GM10248 (cell line): ENCODE measurements around the gene APEH.
A peak's percentile ranks its signal among the peaks of the same experiment; 100 is the strongest.
"Not testable (repeated sequence)": the region's sequence is repeated elsewhere in the genome, so short reads cannot be mapped to it uniquely, and the experiment has no call there.

Experiments used
- CTCF ChIA-PET: fragments of 300-600 bp; sonication (Branson Sonifier 250); formaldehyde crosslinking; extraction: SDS; loops from one replicate; lab custom pipeline; 2021; ENCODE audit warnings: antibody characterized with exemption; lab: Yijun Ruan, JAX
- POLR2A ChIA-PET: fragments of 350-650 bp; sonication (Branson Sonifier 250); formaldehyde crosslinking; extraction: SDS; loops from one replicate; lab custom pipeline; 2020; ENCODE audit warnings: antibody characterized with exemption; lab: Yijun Ruan, JAX
- DNase-seq: peaks from one replicate; pipeline ENCODE4 v3.0.0; 2012; ENCODE audit errors: extremely low spot score
- TF ChIP-seq, protein P1 (sequence below): IDR thresholded peaks from 2 replicates; pipeline ENCODE4 v1.5.1; 2012; ENCODE audit warnings: mild to moderate bottlenecking, low read depth; ENCODE audit errors: extremely low read depth, missing control alignments, control extremely low read depth

Gene APEH

GRCh38 chr3:49688338-49689045 lies 14.3 kb downstream of the APEH start:
- POLR2A ChIA-PET, DNase-seq: not testable (repeated sequence)
- CTCF ChIA-PET = interaction anchor here (0.9 to 1.3 kb wide), 2 partner anchors 10 to 149 kb away, joined by 3 to 4 read pairs; no protein-coding TSS in a partner anchor

- ChIA-PET POLR2A (no interaction called here), CTCF (interaction anchor here (0.6 to 1.3 kb wide), 3 partner anchors 29 to 448 kb away, joined by 3 to 4 read pairs (median 3); no protein-coding TSS in a partner anchor)
- DNase-seq = peak; percentile 93
- TF ChIP-seq, protein P1, sequence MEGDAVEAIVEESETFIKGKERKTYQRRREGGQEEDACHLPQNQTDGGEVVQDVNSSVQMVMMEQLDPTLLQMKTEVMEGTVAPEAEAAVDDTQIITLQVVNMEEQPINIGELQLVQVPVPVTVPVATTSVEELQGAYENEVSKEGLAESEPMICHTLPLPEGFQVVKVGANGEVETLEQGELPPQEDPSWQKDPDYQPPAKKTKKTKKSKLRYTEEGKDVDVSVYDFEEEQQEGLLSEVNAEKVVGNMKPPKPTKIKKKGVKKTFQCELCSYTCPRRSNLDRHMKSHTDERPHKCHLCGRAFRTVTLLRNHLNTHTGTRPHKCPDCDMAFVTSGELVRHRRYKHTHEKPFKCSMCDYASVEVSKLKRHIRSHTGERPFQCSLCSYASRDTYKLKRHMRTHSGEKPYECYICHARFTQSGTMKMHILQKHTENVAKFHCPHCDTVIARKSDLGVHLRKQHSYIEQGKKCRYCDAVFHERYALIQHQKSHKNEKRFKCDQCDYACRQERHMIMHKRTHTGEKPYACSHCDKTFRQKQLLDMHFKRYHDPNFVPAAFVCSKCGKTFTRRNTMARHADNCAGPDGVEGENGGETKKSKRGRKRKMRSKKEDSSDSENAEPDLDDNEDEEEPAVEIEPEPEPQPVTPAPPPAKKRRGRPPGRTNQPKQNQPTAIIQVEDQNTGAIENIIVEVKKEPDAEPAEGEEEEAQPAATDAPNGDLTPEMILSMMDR = peak; percentile 31
Observed at GRCh38 chr3:49689046-49689907, 15.1 kb downstream of the APEH start, which contains the start of the genes MST1 and RNF123. Gene MST1, minus strand, starts transcription at chr3:49689474. Its CDS starts 783 bp downstream, at chr3:49688691. Gene RNF123, plus strand, starts transcription at chr3:49689557. Its CDS starts 1,609 bp downstream, at chr3:49691166.

- POLR2A ChIA-PET, DNase-seq: not testable (repeated sequence)
- CTCF ChIA-PET = interaction anchor here (1.0 to 1.3 kb wide), 2 partner anchors 29 to 150 kb away, joined by 3 to 4 read pairs; no protein-coding TSS in a partner anchor
Observed at GRCh38 chr3:49689908-49690624, 15.9 kb downstream of the APEH start.

GRCh38 chr3:49690856-49691255 lies 16.7 kb downstream of the APEH start:
- POLR2A ChIA-PET, CTCF ChIA-PET: not testable (repeated sequence)

GRCh38 chr3:49691481-49691880 lies 17.3 kb downstream of the APEH start:
- DNase-seq, POLR2A ChIA-PET, CTCF ChIA-PET: not testable (repeated sequence)

More at GRCh38 chr3:49690856-49691255, 16.7 kb downstream of the APEH start:
- not testable (repeated sequence) for DNase-seq

DNA sequence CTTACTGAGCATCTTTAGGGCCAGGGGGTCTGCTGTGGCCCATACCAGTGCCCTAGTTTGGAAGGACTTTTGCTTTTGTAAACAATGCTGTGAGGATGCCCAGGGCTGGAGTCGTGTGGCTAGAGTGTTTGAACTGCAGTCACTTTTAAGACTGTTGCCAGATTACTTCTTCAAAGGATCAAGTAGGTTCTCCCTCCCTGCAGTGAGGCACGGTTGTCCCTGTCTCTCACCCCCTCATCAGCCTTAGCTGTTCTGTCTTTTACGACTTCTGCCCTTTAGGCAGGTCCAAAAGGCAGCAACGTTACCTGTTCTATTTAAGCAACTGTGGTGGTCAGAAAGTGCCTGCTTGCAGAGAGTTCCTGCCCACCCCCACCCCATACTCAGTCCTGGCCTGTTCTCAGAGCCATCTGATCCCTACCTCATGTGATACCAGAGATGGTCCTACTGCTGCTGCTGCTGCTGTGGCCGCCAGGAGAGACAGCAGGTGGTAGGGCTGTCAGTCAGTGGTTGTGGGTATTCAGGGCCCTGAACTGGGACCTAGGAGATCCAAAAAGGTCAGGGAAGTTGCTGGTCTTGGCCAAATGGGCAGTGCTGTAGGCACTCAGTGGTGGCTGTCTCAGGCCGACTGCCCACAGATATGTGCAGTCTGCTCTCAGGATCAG lies 20.4 kb downstream of the APEH start:
- CTCF ChIA-PET, DNase-seq, POLR2A ChIA-PET: not testable (repeated sequence)

DNA sequence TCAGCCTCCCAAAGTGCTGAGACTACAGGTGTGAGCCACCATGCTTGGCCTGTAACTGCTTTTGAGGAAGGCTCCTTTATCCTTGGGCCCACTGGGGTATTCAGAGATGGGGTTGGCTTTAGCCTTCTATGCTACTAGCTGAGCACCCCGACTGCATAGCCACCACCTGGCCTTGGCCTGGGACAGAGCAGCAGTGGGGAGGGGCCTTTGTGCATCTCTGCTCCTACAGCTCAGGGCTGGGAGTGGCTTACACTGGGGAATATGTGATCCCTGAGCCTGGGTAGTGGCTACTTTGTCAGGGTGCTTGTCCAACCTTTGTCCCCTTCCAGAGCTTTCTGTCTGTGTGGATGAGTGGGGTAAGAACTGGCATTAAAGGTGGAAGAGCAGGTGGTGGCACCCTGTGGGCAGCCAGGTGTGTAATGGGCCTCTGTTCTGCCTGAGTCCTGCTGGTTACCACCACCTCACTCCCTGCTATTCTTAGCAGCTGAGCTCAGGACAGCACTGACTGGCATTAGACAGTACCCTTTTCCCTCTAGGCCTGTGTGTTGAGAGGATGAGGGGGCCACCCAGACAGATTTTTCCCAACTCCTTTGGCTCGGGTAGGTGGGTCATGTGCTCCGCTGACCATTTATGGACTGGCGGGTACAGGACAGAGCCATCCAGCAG lies 21.3 kb downstream of the APEH start:
- DNase-seq, CTCF ChIA-PET: not testable (repeated sequence)
- POLR2A ChIA-PET = interaction anchor here (0.5 kb wide), 1 partner anchor 772 kb away, joined by 5 read pairs; no protein-coding TSS in a partner anchor

- ChIA-PET CTCF (interaction anchor here (1.3 kb wide), 1 partner anchor 160 kb away, joined by 5 read pairs; no protein-coding TSS in a partner anchor), POLR2A (no interaction called here)
- TF ChIP-seq, protein P1 = no peak
- no peak for DNase-seq
Observed at GRCh38 chr3:49699281-49699979, 25.3 kb downstream of the APEH start.
